ENCODE measurements around the gene ZNF112.
A peak's percentile ranks its signal among the peaks of the same experiment; 100 is the strongest.
"Not testable (repeated sequence)": the region's sequence is repeated elsewhere in the genome, so short reads cannot be mapped to it uniquely, and the experiment has no call there.

ZNF112 gene

DNA sequence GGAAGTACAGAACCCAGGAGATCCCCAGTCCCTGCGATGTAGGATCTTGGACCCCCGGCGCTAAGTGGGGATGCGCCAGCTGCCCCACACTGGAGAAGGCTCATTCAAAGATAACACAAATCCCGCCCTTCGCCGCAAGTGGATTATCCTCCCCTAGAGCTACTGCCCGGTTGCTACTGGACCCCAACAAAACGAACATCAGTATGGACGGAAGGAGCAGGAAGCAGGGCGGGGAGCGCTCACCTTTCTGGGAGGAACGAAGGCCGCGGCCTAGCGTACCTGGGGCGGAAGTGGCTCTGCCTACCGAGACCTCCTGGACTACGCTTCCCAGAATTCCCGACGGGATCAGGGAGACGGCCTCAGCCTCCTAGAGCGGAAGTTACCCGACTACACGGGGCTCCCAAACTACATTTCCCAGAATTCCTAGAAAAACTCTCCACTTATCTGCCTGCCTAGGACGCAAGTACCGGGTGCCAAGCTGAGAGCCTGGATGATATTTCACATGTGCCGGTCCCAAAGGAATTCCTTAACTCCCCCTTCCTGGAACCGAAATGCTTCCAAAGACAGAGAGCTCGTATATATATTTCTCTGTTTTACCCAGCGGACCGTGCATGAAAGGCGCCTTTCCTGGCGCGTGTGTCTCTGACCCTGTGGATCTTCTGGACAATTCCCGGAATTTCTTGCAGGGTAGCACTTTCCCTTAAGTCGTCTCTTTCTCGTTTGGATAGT lies at the start of gene ZNF112:
ZNF112 (minus strand) TSS at position 298 of the 729 bp plus-strand sequence. CDS start 16,141 bp downstream, outside the sequence.
- no peak for DNase-seq

DNA sequence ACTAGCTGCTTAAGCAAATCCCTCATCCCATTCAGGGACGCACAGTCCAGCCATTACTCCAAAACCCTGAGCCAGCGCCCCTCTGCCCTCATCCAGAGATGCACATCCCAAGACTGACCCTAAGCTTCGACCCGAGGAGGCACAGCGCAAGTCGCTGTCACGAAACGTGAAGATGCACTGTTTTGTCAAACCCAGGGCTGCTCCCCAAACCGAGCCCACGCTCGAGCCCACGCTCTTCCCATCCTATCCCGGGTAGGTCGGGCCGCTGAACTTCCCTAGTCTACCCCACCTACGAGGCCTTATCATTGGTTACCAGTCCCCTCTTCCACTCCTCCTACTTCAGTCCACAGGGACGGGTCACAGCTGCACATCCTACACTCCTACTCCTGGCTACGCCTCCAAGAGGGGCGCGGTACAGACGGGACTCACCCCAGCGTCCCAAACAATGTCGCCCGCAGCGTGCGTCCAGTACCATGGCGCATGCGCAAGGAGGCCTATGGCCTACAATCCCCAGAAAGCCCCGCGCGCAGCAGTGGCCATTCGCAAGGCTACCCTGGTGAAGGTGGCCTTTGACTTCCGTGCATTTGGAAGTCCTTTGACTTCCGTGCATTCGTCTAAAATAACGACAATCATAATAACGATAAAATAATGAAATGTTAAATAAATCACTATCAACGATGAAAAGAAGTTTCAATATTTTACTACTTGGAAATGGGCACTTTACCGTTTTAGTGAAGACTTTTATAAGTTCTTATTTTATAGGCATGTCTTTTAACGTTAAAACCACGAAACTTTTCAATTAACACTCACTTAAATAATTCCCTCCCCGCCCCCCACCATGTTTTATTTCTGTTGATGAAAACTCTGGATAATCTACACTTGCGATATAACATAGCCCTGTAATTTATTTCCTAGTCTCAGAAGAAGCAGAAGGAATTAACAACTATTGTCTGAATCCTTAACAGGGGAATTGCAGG lies 44.9 kb upstream of the ZNF112 start, which contains the start of gene ZNF285:
ZNF285 (minus strand) TSS at position 470 of the 977 bp plus-strand sequence. CDS start 4,395 bp downstream, outside the sequence.
- DNase-seq, result peak; percentile 51 to 64

DNA sequence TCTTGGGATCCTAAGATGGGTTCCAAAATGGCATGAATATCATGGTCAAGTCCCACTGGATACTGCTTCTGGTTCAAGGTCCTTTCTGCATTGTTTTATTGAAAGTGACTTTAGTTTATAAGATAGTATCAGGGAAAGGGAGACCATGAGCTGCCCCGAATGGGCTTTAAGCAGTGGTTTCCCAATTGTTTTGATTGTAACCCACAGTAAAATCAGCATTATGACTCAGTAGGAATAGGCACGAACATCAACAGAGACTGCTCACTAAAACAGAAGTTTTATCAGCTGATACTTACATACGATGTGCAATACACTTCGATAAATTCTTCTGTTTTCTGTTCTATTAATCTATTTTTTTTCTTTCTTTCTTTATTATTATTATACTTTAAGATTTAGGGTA lies 32.8 kb upstream of the ZNF112 start:
- DNase-seq, result not testable (repeated sequence)

DNA sequence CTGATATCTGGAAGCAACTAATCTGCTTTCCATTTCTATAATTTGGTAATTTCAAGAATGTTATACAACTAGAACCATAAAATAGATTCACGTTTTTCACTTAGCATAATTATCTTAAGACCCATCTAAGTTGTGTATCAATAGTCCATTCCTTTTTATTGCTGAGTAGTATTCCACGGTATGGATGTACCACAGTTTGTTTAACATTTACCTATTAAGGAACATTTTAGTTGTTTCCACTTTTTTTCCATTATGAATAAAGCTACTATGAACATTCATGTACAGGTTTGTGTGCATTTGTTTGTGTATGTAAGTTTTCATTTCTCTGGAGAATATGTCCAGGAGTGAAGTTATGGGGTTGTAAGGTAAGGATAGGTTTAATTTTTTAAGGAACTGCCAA lies 18.3 kb upstream of the ZNF112 start:
- no peak for DNase-seq

DNA sequence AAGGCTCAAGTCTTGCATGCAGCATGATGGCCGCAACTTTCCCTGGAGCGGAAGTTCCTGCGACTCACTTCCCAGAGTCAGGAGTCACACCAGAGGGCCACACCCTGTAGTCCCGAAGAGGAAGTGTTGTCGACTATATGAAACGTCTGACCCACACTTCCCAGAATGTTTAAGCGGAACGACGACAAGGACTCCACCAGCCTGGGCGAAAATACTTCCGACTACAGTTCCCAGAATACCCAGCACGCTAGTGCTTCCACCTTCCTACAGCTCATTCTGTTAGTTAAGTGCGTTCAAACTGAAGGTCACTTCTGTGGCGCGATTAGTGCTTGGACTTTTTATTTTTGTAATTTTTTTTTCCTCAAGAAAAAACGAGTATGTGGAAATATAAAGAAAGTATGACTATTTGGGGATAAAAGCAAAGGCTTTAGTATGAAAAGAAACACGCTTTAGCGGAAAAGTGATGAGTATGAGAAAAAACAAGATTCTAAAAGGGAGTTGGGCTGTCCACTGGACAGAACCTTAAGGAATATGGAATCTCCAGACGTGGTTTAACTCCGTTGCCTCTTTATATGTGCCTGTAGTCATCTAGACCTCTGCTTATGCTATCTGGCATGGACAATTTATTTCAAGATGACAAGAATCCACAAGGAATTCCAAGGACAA lies 15.5 kb upstream of the ZNF112 start:
- DNase-seq, result no peak

DNA sequence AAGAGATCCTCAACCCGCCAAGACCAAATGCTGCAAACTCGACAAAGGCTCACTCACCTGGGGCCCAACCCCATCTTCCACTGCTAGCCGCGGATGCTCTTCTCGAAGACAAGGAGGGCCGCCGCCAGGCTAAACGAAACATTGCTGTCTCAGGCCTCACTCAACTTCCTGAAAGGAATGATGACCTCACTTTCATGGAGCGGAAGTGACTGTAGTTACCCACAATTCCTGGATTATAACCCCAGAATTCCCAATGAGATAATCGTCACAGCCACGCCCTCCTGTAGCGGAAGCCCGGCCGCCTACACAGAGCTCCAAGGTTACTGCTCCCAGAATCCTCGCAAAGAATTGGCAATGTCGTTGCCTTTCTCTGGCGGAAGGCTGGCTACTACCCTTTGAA lies 10.5 kb upstream of the ZNF112 start:
- no peak for DNase-seq

DNA sequence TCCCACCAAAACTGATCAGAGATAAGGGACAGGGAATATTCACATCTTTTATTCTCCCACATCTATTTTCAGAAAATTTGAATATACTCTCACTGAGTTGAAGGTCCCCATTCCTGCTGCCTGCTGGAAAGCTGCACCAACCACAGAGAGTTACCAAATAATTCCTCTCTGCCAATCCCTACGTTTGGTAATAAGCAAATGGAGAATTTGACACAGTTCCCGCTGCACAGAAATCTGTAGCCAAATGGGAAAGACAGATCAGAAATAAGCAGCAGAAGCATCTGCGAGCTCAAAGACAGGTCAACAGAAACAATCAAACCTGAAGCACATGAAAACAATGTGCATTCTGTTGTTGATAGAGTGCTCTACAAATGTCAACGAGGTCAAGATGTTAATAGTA lies 9.9 kb downstream of the ZNF112 start:
- no peak for DNase-seq

DNA sequence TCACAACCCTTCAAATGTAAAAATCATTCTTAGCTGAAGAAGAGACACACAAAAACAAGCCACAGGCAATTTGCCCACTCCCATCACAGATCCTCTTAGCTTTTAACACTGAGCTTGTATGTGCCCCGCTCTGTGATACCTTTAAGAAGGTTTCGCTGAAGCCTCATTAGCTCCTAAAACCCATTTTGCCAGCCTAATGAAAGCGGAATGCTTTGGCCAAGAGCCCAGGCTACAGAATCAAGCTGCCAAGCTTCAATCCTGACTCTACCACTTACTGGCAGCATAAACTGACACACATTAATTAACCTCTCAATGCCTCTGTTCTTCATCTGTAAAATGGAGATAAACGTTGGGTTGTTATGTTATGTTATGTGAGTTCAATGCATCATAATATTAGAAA lies 10.5 kb downstream of the ZNF112 start:
- DNase-seq, result no peak

DNA sequence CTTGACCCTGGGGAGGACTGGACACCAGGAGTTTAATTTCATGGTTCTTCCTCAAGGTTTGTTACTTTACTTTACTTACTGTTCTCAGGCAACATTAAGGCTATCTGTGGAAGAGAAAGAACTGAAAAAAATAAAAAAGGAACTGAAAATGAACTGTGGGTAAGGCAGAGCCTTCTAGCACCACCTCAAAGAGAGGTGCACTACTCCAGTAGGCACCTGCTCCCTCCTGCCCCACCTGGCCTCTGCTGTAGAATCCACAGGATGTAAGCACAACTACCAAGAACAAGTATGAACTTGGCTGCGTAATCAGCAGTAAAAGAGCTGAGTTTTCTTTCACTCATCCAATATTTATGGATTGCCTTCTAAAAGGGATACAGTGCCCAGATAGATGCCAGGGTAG lies 12.2 kb downstream of the ZNF112 start:
- DNase-seq, result no peak

DNA sequence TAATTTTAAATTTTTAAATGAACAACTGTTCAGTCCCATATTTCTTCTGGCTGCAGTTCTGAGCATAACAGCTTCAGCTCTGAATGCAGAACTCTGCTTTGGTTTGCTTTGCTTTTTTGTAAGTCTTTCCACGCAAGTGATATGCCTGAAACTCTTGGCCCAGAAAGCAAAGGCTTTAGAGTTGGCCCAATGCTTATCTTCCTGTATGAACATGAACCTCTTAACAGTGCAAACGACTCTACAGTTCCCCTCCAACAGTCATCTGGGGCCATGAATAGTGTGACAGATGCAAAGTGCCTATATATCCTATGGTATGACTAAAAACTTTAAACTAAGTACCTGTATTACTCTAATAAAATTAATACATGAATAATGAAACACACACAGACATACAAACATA lies 14.7 kb downstream of the ZNF112 start:
- DNase-seq, result no peak

DNA sequence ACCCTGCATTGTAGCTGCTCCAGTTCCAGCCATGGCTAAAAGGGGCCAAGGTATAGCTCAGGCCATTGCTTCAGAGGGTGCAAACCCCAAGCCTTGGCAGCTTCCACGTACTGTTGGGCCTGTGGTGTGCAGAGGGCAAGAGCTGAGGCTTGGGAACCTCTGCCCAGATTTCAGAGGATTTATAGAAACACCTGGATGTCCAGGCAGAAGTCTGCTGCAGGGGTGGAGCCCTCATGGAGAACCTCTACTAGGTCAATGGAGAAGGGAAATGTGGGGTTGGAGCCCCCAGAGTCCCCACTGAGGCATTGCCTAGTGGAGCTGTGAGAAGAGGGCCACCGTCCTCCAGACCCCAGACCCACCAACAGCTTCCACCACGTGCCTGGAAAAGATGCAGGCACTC lies 21.8 kb downstream of the ZNF112 start:
- not testable (repeated sequence) for DNase-seq

DNA sequence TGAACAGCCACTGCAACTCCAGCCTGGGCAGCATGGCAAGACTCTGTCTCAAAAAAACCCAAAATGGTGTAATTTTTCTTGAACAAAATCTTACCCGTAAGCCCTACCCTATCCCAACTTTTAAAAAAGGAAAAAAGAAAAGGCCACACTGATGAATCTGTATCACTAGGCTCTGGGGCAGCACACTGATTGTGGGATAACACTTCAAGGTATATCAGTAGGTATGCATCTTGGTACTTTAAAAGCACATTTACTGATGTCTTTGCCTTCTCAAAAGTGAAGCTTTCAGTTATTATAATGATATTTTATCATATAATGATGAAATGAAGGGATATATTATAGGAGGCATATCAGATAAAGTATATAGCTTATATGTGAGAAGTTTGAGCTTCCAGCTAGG lies 24.3 kb downstream of the ZNF112 start:
- no peak for DNase-seq

DNA sequence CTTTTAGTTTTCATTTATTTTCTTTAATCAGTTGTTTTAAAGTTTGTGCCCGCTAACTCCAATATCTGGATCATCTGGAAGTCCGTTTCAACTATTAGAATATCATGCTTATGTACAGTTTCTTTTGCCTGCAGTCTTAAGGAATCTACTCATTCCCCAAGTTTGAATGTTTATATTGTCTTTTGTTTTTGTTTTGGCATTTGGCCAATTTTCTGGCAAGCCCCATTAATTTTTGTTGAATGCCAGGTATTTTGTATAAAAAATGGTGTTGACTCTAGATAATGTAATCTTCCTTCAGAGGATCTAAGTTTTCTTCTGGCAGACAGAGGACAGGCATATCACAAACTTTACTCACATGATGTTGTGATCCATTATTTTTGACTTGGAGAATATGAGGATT lies 40.6 kb downstream of the ZNF112 start:
- DNase-seq, result no peak

DNA sequence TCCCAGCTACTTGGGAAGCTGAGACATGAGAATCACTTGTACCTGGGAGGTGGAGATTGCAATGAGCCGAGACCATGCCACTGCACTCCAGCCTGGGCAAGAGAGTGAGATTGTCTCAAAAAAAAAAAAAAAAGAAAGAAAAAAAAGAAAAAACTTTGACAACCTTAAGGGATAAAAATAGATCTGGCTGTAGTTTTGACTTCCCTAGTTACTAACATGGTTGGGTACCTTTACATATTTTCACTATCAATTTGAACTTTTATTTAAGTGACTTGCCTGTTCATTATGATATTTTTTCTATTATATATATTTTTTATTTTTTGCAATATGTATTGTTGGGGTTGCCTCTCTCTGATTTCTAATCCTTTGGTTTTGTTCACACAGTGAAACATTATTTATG lies 43.2 kb downstream of the ZNF112 start:
- no peak for DNase-seq

DNA sequence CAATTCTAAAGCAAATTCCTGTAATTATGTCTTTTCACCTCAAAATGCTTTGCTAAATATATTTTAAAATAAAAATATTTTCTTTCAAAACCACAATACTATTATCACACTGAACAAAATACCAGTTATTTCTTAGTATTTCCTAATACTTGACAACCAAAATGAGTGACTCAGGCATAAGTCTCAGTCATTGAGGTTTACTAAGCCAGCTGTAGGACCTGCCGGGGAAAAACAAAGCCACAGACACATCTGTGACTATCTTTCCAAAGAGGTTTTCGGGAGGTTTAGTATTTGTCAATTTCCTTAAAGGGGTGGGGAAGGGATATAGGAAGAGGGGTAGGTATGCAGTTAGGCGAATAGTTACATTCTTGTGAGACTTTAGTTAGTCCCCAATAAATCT lies 48.5 kb downstream of the ZNF112 start:
- DNase-seq, result no peak

DNA sequence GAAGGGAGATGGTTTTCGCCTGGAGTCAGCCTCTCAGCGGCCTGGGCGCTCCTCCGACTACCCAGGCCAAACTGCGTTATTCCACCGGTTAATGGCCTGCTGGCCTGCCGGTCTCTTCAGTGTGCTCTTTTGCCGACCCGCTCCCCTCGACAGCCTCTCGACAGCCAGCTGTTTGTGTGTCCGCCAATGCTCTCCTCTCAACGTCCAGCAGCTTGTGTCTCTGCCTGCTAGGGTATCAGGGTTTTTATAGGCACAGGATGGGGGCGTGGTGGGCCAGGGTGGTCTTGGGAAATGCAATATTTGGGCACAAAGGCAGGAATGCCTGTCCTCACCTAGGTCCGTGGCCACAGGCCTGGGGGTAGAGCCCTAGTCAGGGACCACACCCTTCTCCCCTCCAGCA lies 50.2 kb downstream of the ZNF112 start:
- no peak for DNase-seq

DNA sequence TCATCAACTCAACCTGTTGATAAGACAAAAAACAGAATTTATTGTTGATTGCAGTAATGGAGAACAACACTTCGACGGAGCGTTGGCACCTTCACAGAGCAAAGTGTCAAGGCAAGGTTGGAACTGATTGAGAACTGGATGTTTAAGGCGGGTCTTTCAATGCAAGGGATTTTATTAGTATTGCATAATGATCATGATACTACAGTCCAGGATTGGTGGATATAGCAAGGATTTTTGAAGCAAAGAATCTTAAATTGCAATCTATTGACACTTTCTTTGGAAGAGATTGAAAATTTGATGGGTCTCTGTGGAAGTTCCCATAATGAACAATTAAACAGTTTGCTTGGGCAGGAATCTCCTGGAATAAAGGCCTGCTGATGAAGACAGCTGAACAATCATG lies 51.0 kb downstream of the ZNF112 start:
- no peak for DNase-seq

DNA sequence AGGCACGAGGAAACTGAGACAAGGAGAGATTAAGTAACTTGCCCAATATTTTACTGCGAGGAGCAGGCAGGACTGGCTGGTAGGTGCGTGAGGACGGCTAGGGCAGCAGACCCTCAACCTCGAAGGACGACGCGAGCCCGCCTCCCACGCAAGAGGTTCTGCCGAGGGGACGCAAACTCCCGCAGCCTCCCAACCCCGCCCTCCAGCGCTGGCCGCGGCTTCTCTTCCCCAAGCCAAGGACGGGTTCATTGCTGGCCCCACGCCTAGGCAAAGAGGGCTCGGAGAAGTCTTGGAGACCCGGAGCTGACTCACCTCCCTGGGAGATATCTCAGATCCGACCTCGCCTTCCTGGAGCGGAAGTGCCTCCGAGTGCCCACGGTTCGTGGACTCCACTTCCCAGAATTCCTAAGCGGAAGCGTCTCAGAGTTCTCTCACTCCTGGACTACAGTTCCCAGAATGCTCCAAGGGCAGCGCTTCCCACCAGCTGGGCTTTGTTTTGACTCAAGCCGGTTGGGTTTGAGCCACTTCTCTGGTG lies 51.8 kb downstream of the ZNF112 start, which contains the start of gene ZNF235:
ZNF235 (minus strand) TSS at position 367 of the 535 bp plus-strand sequence. CDS start 1,621 bp downstream, outside the sequence.
- DNase-seq, result peak; percentile 58 to 59

DNA sequence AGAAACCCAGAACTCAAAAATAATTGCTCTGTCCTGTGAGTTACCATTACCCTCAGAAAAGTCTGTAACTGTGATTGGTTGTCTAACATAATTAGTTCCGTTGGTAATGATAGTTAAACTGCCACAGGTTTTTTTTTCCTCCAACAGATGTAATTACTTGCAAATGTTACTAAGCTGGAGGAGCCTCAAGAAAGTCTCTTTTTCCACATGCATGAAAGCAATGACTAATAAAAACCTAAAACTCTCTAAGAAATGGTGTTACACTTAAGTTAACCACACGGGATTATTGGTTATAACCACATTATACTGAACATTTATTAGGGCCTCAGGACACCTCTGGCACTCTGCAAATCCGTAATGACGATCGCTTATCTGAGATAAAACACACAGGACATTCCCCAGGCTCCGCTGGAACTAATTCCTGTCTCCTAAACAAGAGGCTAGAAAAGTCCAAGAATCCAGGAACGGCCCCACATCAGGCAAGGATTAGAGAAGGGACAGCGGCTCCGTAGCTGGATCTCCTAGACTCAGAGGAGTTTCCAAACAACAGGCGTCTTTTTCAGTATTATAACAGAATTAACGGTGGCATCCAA lies 52.4 kb downstream of the ZNF112 start:
- DNase-seq, result no peak

DNA sequence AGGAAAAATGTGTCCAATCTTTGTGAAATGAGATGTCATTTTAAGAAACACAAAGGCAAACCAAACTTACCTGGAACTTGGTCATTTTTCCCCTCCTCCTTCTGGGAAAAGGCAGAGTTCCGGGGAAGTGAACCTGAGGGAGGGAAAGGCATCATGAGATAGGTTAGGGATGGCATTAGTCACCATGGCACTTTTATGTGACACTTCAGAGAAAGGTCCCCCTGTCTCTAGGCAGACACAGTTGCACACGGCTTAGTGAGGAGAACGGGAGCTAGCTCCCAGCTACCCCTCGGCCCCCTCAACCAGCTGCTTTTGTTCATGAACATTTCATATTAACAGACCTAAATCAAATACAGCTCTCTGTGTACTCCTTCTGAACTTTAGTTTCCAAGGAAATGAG lies 53.2 kb downstream of the ZNF112 start:
- no peak for DNase-seq

DNA sequence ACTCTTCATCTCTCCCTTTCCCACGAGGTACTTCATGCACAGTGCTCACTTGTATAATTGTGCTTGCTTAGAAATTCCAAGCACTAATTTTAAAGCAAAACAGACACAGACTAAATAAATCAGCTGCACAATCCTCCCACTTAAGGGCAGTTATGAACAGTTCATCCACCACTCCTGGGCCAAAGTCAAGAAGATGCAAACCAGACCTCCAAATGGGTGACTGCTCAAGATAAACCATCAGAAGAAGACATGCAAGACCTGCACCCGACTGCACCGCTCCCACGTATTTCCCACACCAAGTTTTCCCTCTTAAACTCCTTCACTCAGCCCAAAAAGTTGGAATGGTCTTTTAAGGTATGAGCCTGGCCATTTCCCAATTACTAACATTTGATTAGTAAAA lies 71.5 kb downstream of the ZNF112 start:
- DNase-seq, result no peak

DNA sequence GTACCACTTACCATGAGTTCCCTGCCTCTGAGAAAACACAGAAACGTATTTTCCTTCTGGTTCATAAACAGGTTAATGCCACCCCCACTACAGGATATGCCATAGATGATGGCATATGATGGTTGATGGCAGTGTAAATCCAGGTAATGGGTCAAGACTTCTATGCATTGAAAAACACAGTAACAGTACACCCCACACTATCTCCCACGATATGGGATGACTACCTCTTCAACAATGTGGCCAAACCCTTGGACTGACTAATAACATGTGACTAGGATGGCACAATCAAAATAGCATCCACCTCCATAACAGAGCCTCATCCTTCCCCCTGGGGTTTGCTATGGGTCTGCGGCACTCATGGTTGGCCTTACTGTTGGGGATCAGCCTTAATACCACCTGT lies 73.6 kb downstream of the ZNF112 start:
- DNase-seq, result no peak

DNA sequence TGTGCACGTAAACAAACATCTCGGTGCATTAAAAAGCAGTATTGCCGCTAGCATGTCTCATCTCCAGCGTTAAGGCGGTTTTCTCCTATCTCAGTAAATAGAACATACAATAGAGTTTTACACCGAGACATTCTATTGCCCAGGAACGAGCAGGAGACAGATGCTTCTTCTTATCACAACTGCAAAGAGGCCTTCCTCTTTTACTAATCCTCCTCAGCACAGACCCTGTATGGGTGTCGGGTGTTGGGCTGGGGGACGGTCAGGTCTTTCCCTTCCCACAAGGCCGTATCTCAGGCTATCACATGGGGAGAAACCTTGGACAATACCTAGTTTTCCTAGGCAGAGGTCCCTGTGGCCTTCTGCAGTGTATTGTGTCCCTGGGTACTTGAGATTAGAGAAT lies 75.6 kb downstream of the ZNF112 start:
- DNase-seq, result no peak
